SU-DHL-6 (cell line): ENCODE results near the gene NT5DC4.

ENCODE experiments used
- H2AFZ ChIP-seq: fragments of 200-600 bp; sonication (generic); 2 replicates; pipeline ENCODE4 v1.6.1; 2014; ENCODE audit warnings: low read depth, mild to moderate bottlenecking, moderate library complexity, mixed read lengths, antibody characterized with exemption, low read length; ENCODE audit not compliant: severe bottlenecking
- H3F3A ChIP-seq: fragments of 200-600 bp; shearing (Covaris generic); 2 replicates; pipeline ENCODE4 v1.6.0; 2016; ENCODE audit warnings: antibody characterized with exemption, mild to moderate bottlenecking; ENCODE audit not compliant: insufficient read depth
- H3K27ac ChIP-seq: fragments of 200-600 bp; sonication (generic); 2 replicates; pipeline ENCODE4 v1.5.1; 2016; ENCODE audit warnings: low read depth, mild to moderate bottlenecking, low read length, moderate library complexity, mixed read lengths
- H3K27me3 ChIP-seq: fragments of 200-600 bp; sonication (generic), shearing (Covaris generic); 2 replicates; pipeline ENCODE4 v1.6.0; 2014; ENCODE audit warnings: mild to moderate bottlenecking, low read length
- H3K36me3 ChIP-seq: fragments of 200-600 bp; sonication (generic); 2 replicates; pipeline ENCODE4 v1.6.1; 2014; ENCODE audit warnings: mild to moderate bottlenecking, low read length, mixed read lengths
- H3K4me2 ChIP-seq: fragments of 300-600, 200-600 bp; shearing (Covaris generic), sonication (generic); 2 replicates; pipeline ENCODE4 v1.6.0; 2014; ENCODE audit warnings: low read length, low read depth, mild to moderate bottlenecking; ENCODE audit not compliant: poor library complexity, severe bottlenecking
- H3K4me3 ChIP-seq: fragments of 200-600 bp; sonication (generic); 2 replicates; pipeline ENCODE4 v1.5.1; 2014; ENCODE audit warnings: antibody characterized with exemption, low read length, mild to moderate bottlenecking, mixed read lengths; ENCODE audit not compliant: insufficient read depth, poor library complexity, severe bottlenecking
- H3K79me2 ChIP-seq: fragments of 200-600 bp; sonication (generic); 2 replicates; pipeline ENCODE4 v1.6.1; 2014; ENCODE audit warnings: mild to moderate bottlenecking, low read length, moderate library complexity; ENCODE audit not compliant: insufficient read depth
- H3K9ac ChIP-seq: fragments of 200-600 bp; sonication (generic); 2 replicates; pipeline ENCODE4 v1.7.0; 2014; ENCODE audit warnings: mild to moderate bottlenecking, low read length
- H3K9me2 ChIP-seq: fragments of 200-600 bp; sonication (generic); replicated peaks from 2 replicates; pipeline ENCODE4 v1.6.1; 2014; ENCODE audit warnings: low read length; ENCODE audit not compliant: insufficient read depth
- H3K9me3 ChIP-seq: fragments of 200-600 bp; sonication (generic); 2 replicates; pipeline ENCODE4 v1.6.1; 2014; ENCODE audit warnings: low read length, mixed read lengths; ENCODE audit not compliant: insufficient read depth
- H4K20me1 ChIP-seq: fragments of 200-600 bp; sonication (generic); 2 replicates; pipeline ENCODE4 v1.6.1; 2014; ENCODE audit warnings: low read depth, mild to moderate bottlenecking, antibody characterized with exemption, low read length, moderate library complexity, mixed read lengths
- CTCF ChIP-seq: fragments of 200-600 bp; sonication (generic); IDR thresholded peaks from one replicate; pipeline ENCODE4 v1.5.1; 2017; ENCODE audit warnings: antibody characterized with exemption, mild to moderate bottlenecking, low read length, moderate library complexity; ENCODE audit not compliant: insufficient read depth, poor library complexity, severe bottlenecking
- EZH2phosphoT487 ChIP-seq: fragments of 200-600 bp; sonication (generic), shearing (Covaris generic); conservative IDR thresholded peaks from 2 replicates; pipeline ENCODE4 v1.6.1; 2018; ENCODE audit warnings: mild to moderate bottlenecking, antibody characterized with exemption, low read length, moderate library complexity, mixed read lengths

NT5DC4 gene

GRCh38 chr2:112777036-112777435 lies 56.2 kb downstream of the NT5DC4 start:
- Histone ChIP-seq H3K27me3 (no peaks in the 10 kb centered on the region), H3K4me2 (no peak overlapping the region), H3K9ac (no peak overlapping the region), H3K36me3 (no peaks in the 10 kb centered on the region), H3F3A (no peaks in the 10 kb centered on the region), H3K27ac (no peak overlapping the region), H4K20me1 (no peaks in the 10 kb centered on the region), H2AFZ (no peak overlapping the region), H3K9me2 (no peaks in the 10 kb centered on the region), H3K79me2 (no peaks in the 10 kb centered on the region), H3K9me3 (no peaks in the 10 kb centered on the region), H3K4me3 (no peak overlapping the region)
- TF ChIP-seq EZH2phosphoT487 (no peak), CTCF (no peak)

GRCh38 chr2:112779598-112779997 lies 58.8 kb downstream of the NT5DC4 start:
- H4K20me1 ChIP-seq: no peaks in the 10 kb centered on the region
- H3K79me2 ChIP-seq: no peaks in the 10 kb centered on the region
- no peaks in the 10 kb centered on the region for H3K27me3 ChIP-seq
- no peak overlapping the region for H3K9ac ChIP-seq
- no peak overlapping the region for H3K4me3 ChIP-seq
- H3K9me2 ChIP-seq: no peaks in the 10 kb centered on the region
- TF ChIP-seq CTCF: no peak
- no peak for TF ChIP-seq EZH2phosphoT487
- H3K4me2 ChIP-seq: no peak overlapping the region
- H3K36me3 ChIP-seq: no peaks in the 10 kb centered on the region
- H3F3A ChIP-seq: no peaks in the 10 kb centered on the region
- no peaks in the 10 kb centered on the region for H3K9me3 ChIP-seq
- no peak overlapping the region for H3K27ac ChIP-seq
- H2AFZ ChIP-seq: no peak overlapping the region

- no peaks in the 10 kb centered on the region for H3K9me2 ChIP-seq
- H3K4me2 ChIP-seq: no peak overlapping the region
- no peak overlapping the region for H3K9ac ChIP-seq
- no peak overlapping the region for H3K4me3 ChIP-seq
- H3K9me3 ChIP-seq: no peaks in the 10 kb centered on the region
- H3K27me3 ChIP-seq: no peaks in the 10 kb centered on the region
- H3K27ac ChIP-seq: no peak overlapping the region
- H4K20me1 ChIP-seq: no peaks in the 10 kb centered on the region
- no peaks in the 10 kb centered on the region for H3K79me2 ChIP-seq
- H2AFZ ChIP-seq: no peak overlapping the region
- H3F3A ChIP-seq: no peaks in the 10 kb centered on the region
- TF ChIP-seq CTCF: no peak
- TF ChIP-seq EZH2phosphoT487: no peak
- no peaks in the 10 kb centered on the region for H3K36me3 ChIP-seq
Observed at GRCh38 chr2:112782234-112782799, 61.5 kb downstream of the NT5DC4 start.
